ENCODE data around the gene ORAI3.

The ORAI3 gene

DNA sequence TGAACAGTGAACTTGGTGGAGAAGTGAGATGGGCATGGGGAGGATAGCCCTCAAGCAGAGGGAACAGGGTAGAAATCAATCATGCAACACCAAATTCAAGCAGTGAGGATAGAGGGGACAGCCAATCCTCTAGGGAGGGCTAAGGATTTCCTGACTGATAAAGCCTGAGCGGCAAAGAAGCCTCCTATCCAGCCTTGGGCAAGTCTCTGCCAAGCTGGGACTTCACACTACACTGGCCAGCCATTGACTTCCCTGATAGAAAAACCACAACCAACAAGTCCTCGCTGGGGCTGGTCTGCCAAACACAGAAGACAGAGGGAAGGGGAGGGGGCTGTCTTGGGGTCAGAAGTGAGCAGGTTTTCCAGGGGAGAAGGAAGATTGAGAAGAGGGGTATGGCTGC lies 28.0 kb upstream of the ORAI3 start (continued):
- TF ChIP-seq ZNF501 (tag by site-specific recombination; IDR thresholded peaks at IDR 0.05) (no peak), ZNF169 (tag by site-specific recombination; IDR thresholded peaks at IDR 0.05) (no peak), KLF9 (tag by site-specific recombination; IDR thresholded peaks at IDR 0.05; ENCODE audit: low read depth) (no peak), ZNF37A (tag by site-specific recombination; IDR thresholded peaks at IDR 0.05) (no peak), ZBTB20 (tag by site-specific recombination; IDR thresholded peaks at IDR 0.05) (no peak), ZFP69B (tag by site-specific recombination; IDR thresholded peaks at IDR 0.05) (no peak), ZNF114 (tag by site-specific recombination; IDR thresholded peaks at IDR 0.05) (no peak), ZNF529 (tag by site-specific recombination; IDR thresholded peaks at IDR 0.05; ENCODE audit: insufficient replicate concordance) (no peak)

DNA sequence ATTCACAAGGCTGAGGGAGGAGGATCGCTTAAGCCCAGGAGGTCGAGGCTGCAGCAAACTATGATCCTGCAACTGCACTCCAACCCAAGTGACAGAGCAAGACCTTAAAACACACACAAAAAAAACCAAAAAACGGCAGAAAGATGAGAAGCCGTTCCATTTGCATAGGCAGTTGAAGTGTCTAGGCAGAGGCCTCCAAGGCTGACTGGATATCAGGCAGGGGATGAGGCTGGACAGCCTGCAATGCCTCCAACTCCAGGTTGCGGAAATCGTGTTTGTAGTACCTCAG lies 27.5 kb upstream of the ORAI3 start:
- Histone ChIP-seq H3K27ac (ENCODE audit: extremely low read depth, low read depth, low read length) (no peak overlapping the region), H3K4me3 (ENCODE audit: low read depth, low read length) (no peak overlapping the region), H3K9me3 (ENCODE audit: control insufficient read depth, insufficient read depth, low read depth, low read length) (no peaks in the 10 kb centered on the region), H3K4me1 (ENCODE audit: control insufficient read depth, insufficient read depth, low read length) (no peaks in the 10 kb centered on the region), H3K36me3 (ENCODE audit: control insufficient read depth in 2 of 2, insufficient read depth in 1 of 2, low read length in 2 of 2) (peaks cover 0 to 18% of the 10 kb centered on the region in 2 experiments; a peak in 1 of 3 replicates)
- POLR2A ChIA-PET, result no interaction called here
- TF ChIP-seq, protein P1, sequence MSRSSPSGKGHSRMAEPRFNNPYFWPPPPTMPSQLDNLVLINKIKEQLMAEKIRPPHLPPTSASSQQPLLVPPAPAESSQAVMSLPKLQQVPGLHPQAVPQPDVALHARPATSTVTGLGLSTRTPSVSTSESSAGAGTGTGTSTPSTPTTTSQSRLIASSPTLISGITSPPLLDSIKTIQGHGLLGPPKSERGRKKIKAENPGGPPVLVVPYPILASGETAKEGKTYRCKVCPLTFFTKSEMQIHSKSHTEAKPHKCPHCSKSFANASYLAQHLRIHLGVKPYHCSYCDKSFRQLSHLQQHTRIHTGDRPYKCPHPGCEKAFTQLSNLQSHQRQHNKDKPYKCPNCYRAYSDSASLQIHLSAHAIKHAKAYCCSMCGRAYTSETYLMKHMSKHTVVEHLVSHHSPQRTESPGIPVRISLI (tag by site-specific recombination; IDR thresholded peaks at IDR 0.05), result no peak
- TF ChIP-seq REPIN1 (tag by site-specific recombination; IDR thresholded peaks at IDR 0.05; ENCODE audit: low read depth) (no peak), ZNF335 (tag by site-specific recombination; conservative IDR thresholded peaks at IDR 0.05) (peak; percentile 43), SP7 (tag by site-specific recombination; IDR thresholded peaks at IDR 0.05) (0 out of 2 replicates have a peak, but pooled peaks have one; percentile 18), REST (tag by site-specific recombination; IDR thresholded peaks at IDR 0.05) (peak; percentile 86), ZSCAN23 (tag by site-specific recombination; IDR thresholded peaks at IDR 0.05) (0 out of 2 replicates have a peak, but pooled peaks have one; percentile 0), ZNF223 (tag by site-specific recombination; IDR thresholded peaks at IDR 0.05) (no peak)
- TF ChIP-seq, protein P2, sequence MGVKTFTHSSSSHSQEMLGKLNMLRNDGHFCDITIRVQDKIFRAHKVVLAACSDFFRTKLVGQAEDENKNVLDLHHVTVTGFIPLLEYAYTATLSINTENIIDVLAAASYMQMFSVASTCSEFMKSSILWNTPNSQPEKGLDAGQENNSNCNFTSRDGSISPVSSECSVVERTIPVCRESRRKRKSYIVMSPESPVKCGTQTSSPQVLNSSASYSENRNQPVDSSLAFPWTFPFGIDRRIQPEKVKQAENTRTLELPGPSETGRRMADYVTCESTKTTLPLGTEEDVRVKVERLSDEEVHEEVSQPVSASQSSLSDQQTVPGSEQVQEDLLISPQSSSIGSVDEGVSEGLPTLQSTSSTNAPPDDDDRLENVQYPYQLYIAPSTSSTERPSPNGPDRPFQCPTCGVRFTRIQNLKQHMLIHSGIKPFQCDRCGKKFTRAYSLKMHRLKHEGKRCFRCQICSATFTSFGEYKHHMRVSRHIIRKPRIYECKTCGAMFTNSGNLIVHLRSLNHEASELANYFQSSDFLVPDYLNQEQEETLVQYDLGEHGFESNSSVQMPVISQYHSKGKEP (tag by site-specific recombination; IDR thresholded peaks at IDR 0.05), result 0 out of 2 replicates have a peak, but pooled peaks have one; percentile 45
- CTCF ChIA-PET, result interaction anchor here (0.9 to 4.0 kb wide), 5 partner anchors 21 to 1068 kb away, joined by 3 to 31 read pairs (median 4); no protein-coding TSS in a partner anchor

DNA sequence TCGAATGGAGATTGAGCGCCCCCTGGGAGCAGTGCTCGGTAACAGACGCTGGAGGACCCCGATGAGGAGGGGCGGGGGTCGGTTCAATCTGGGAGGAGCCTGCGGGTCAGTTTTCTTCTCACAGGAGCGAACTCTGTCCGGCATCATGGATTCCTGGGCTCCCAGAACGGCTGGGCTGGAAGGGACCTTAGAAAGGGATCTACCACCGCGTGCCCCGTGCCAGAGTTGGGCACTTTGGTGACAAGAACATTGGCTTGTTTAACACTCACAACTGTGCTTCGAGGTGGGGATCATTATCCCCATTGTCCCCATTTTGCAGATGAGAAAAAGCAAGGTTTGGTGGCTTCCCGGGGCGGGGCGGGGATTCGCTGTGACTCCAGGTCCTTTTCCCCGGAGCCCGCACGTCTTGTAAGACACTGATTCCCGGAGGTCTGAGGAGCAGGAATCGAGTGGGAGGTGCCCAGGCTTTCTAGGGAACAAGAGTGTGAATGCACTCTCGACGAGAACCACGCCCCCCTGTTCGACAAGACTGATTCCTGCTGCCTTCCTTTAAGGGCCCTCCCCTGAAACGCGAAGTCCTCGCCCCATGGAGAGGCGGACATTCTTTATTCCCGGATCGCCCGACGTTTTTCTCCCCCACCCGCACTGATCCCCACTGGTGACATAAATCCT lies 27.0 kb upstream of the ORAI3 start:
- Histone ChIP-seq H3K9me3 (ENCODE audit: control insufficient read depth, insufficient read depth, low read depth, low read length) (no peaks in the 10 kb centered on the region), H3K27ac (ENCODE audit: extremely low read depth, low read depth, low read length) (peak overlapping the region; percentile 25; the same call in 1 of the 2 replicates), H3K4me1 (ENCODE audit: control insufficient read depth, insufficient read depth, low read length) (no peaks in the 10 kb centered on the region), H3K36me3 (ENCODE audit: control insufficient read depth in 2 of 2, insufficient read depth in 1 of 2, low read length in 2 of 2) (peaks cover 0 to 23% of the 10 kb centered on the region in 2 experiments; a peak in 1 of 3 replicates), H3K4me3 (ENCODE audit: low read depth, low read length) (peak overlapping the region; percentile 54)
- POLR2A ChIA-PET, result interaction anchor here (0.8 to 1.2 kb wide), 2 partner anchors 75 to 116 kb away, joined by 3 read pairs; no protein-coding TSS in a partner anchor
- CTCF ChIA-PET, result interaction anchor here (0.6 to 4.0 kb wide), 8 partner anchors 69 to 890 kb away, joined by 3 to 31 read pairs (median 4); partner anchors contain the start of gene KAT8
- TF ChIP-seq FEZF1 (tag by site-specific recombination; IDR thresholded peaks at IDR 0.05) (no peak), CTCF (tag by site-specific recombination; IDR thresholded peaks at IDR 0.05) (peak; percentile 90; the same call in 1 of the 2 replicates), ZSCAN30 (tag by site-specific recombination; IDR thresholded peaks at IDR 0.05) (no peak; the same call in none of the 2 replicates), ZNF433 (tag by site-specific recombination; IDR thresholded peaks at IDR 0.05; ENCODE audit: low read depth) (no peak), ZNF114 (tag by site-specific recombination; IDR thresholded peaks at IDR 0.05) (no peak), ZNF223 (tag by site-specific recombination; IDR thresholded peaks at IDR 0.05) (no peak)
- TF ChIP-seq, protein P3, sequence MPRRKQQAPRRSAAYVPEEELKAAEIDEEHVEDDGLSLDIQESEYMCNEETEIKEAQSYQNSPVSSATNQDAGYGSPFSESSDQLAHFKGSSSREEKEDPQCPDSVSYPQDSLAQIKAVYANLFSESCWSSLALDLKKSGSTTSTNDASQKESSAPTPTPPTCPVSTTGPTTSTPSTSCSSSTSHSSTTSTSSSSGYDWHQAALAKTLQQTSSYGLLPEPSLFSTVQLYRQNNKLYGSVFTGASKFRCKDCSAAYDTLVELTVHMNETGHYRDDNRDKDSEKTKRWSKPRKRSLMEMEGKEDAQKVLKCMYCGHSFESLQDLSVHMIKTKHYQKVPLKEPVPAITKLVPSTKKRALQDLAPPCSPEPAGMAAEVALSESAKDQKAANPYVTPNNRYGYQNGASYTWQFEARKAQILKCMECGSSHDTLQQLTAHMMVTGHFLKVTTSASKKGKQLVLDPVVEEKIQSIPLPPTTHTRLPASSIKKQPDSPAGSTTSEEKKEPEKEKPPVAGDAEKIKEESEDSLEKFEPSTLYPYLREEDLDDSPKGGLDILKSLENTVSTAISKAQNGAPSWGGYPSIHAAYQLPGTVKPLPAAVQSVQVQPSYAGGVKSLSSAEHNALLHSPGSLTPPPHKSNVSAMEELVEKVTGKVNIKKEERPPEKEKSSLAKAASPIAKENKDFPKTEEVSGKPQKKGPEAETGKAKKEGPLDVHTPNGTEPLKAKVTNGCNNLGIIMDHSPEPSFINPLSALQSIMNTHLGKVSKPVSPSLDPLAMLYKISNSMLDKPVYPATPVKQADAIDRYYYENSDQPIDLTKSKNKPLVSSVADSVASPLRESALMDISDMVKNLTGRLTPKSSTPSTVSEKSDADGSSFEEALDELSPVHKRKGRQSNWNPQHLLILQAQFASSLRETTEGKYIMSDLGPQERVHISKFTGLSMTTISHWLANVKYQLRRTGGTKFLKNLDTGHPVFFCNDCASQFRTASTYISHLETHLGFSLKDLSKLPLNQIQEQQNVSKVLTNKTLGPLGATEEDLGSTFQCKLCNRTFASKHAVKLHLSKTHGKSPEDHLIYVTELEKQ (tag by site-specific recombination; IDR thresholded peaks at IDR 0.05; ENCODE audit: borderline replicate concordance), result 0 out of 2 replicates have a peak, but pooled peaks have one; percentile 5
